Medulla oblongata (tissue), 1 donor: Measurements from ENCODE around the gene UBN2.

Experiments used
- DNase-seq: peaks from one replicate; pipeline ENCODE4 v3.0.0-alpha.2; 2015; ENCODE audit errors: extremely low spot score

UBN2 gene

GRCh38 chr7:139231513-139232376, 708 bp downstream of the UBN2 start:
- DNase-seq, result peak; percentile 26

- DNase-seq, result no peak
Observed at GRCh38 chr7:139232377-139232717, 1.3 kb downstream of the UBN2 start.

GRCh38 chr7:139232904-139233303, 1.9 kb downstream of the UBN2 start:
- DNase-seq, result no peak

GRCh38 chr7:139241258-139241657, 10.2 kb downstream of the UBN2 start:
- no peak for DNase-seq

- no peak for DNase-seq
Observed at GRCh38 chr7:139242741-139243281, 11.8 kb downstream of the UBN2 start.

GRCh38 chr7:139245401-139245800, 14.4 kb downstream of the UBN2 start:
- DNase-seq, result no peak

GRCh38 chr7:139246494-139246893, 15.5 kb downstream of the UBN2 start:
- no peak for DNase-seq

GRCh38 chr7:139246905-139247304, 15.9 kb downstream of the UBN2 start:
- DNase-seq, result no peak

- DNase-seq, result no peak
Observed at GRCh38 chr7:139249179-139249810, 18.3 kb downstream of the UBN2 start.

GRCh38 chr7:139252451-139252850, 21.4 kb downstream of the UBN2 start:
- DNase-seq, result no peak

- no peak for DNase-seq
Observed at GRCh38 chr7:139254281-139254680, 23.2 kb downstream of the UBN2 start.

- DNase-seq, result no peak
Observed at GRCh38 chr7:139254728-139255127, 23.7 kb downstream of the UBN2 start.

GRCh38 chr7:139255290-139255689, 24.3 kb downstream of the UBN2 start:
- no peak for DNase-seq

GRCh38 chr7:139259142-139259541, 28.1 kb downstream of the UBN2 start:
- peak; percentile 32 for DNase-seq

- DNase-seq, result no peak
Observed at GRCh38 chr7:139264220-139264619, 33.2 kb downstream of the UBN2 start.

GRCh38 chr7:139265673-139266072, 34.6 kb downstream of the UBN2 start:
- no peak for DNase-seq

- DNase-seq, result no peak
Observed at GRCh38 chr7:139271718-139272628, 40.9 kb downstream of the UBN2 start.

GRCh38 chr7:139284252-139284896, 53.3 kb downstream of the UBN2 start:
- DNase-seq, result no peak

GRCh38 chr7:139286144-139286543, 55.1 kb downstream of the UBN2 start:
- DNase-seq, result no peak

- no peak for DNase-seq
Observed at GRCh38 chr7:139292821-139293220, 61.8 kb downstream of the UBN2 start.

- DNase-seq, result no peak
Observed at GRCh38 chr7:139293534-139293933, 62.5 kb downstream of the UBN2 start.

- no peak for DNase-seq
Observed at GRCh38 chr7:139294241-139294640, 63.2 kb downstream of the UBN2 start.
